KOPT-K1 (cell line): ENCODE data around the gene LAMC3.

Experiments used
- H3K27ac ChIP-seq: fragments of 200-600 bp; sonication (generic); 2 replicates; pipeline ENCODE4 v1.5.1; 2016; ENCODE audit warnings: antibody characterized with exemption, mild to moderate bottlenecking, low read depth, low read length; ENCODE audit not compliant: poor library complexity, severe bottlenecking
- H3K36me3 ChIP-seq: fragments of 200-600 bp; sonication (generic); 2 replicates; pipeline ENCODE4 v1.5.1; 2017; ENCODE audit warnings: antibody characterized with exemption, mild to moderate bottlenecking, low read length, moderate library complexity; ENCODE audit not compliant: insufficient read depth
- H3K9me3 ChIP-seq: fragments of 200-600 bp; sonication (generic); 2 replicates; pipeline ENCODE4 v1.5.1; 2017; ENCODE audit warnings: antibody characterized with exemption, low read length, mild to moderate bottlenecking; ENCODE audit not compliant: insufficient read depth, poor library complexity, severe bottlenecking

The LAMC3 gene

GRCh38 chr9:131008909-131009618, at the start of gene LAMC3:
Gene LAMC3, plus strand, starts transcription at chr9:131009174. Its CDS starts 41 bp downstream, at chr9:131009215.
- Histone ChIP-seq H3K36me3 (no peaks in the 10 kb centered on the region), H3K27ac (no peak within 1 kb of the TSS), H3K9me3 (no peaks in the 10 kb centered on the region)

- peaks cover 8% of the 10 kb centered on the region for H3K9me3 ChIP-seq
- H3K36me3 ChIP-seq = no peaks in the 10 kb centered on the region
- no peak overlapping the region for H3K27ac ChIP-seq
Observed at GRCh38 chr9:130959809-130960334, 49.1 kb upstream of the LAMC3 start.

DNA sequence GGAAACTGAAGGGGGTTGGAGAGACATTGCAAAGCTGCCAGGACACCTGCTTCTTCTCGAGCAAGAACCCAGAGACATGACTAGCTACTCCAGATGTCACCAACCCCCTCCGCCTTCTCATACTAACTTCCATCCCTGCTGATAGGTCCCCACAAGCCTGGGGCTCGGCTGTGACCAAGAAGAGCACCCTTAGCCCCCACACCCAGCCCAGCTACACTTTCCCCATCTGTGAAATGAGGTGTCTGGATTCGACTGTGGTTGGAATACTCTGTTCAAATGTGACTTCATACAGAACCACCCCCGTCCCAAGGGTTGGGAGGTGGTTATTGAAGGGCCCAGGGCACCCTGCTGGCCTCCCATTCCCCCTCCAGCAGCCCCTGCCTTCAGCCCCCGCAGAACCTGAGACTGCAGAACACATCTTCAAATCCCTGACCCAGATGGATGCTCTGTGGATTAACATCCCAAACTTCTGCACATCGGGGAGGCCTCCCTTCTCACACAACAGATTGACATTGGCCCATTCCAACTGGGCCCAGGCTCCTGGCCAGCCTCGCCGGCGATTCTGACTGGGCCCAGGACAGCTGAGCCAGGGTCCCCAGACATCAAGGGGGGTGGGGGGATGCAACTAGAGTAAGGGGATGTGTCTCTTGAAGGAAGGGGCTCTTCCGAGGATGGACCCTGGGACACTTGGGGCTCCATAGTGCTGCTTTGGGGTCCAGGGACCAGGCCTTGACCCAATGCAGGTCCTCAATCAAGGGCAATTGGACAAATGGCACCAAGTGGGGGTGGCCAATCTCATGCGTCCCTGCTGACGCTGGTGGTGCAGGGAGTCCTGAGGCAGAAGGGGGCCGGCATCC, 48.2 kb upstream of the LAMC3 start:
- Histone ChIP-seq H3K9me3 (peaks cover 8% of the 10 kb centered on the region), H3K36me3 (no peaks in the 10 kb centered on the region), H3K27ac (no peak overlapping the region)

DNA sequence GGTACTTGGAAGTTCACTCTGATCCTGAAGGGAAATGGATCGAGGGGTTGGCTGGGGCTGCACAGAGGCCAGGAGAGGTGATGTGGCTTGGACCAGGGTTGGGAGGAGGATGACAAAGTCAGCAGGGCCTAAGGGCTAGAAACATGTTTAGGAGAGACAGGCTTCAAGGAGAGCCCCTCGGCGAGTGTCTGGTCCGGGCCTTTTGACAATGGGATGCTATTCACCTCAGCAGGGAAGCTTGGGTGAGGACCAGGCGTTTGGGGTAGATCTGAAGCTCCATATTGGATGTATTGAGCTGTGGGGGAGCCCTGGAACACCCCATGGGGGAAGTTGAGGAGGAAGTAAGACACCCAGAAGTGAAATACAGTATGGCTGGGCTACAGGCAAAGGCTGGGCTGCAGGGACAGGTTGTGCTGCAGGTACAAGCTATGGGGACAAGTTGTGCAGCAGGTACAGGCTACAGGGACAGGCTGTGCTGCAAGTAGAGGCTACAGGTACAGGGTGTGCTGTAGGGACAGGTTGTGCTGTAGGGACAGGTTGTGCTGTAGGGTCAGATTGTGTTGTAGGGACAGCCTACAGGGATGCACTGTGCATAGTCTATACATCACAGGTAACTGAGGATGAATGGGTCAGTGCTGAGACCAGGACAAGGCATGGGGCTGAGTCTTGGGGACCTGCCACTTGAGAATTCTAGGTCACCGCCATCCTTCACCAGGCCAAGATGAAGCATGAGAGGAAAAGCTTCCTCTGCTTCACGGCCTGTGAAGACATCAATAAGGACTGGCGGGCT, 47.3 kb upstream of the LAMC3 start:
- no peak overlapping the region for H3K27ac ChIP-seq
- H3K36me3 ChIP-seq = no peaks in the 10 kb centered on the region

GRCh38 chr9:130962418-130963316, 46.3 kb upstream of the LAMC3 start:
- Histone ChIP-seq H3K9me3 (peaks cover 8% of the 10 kb centered on the region), H3K27ac (no peak overlapping the region), H3K36me3 (no peaks in the 10 kb centered on the region)

More for the DNA sequence above, 47.3 kb upstream of the LAMC3 start:
- peaks cover 8% of the 10 kb centered on the region for H3K9me3 ChIP-seq

DNA sequence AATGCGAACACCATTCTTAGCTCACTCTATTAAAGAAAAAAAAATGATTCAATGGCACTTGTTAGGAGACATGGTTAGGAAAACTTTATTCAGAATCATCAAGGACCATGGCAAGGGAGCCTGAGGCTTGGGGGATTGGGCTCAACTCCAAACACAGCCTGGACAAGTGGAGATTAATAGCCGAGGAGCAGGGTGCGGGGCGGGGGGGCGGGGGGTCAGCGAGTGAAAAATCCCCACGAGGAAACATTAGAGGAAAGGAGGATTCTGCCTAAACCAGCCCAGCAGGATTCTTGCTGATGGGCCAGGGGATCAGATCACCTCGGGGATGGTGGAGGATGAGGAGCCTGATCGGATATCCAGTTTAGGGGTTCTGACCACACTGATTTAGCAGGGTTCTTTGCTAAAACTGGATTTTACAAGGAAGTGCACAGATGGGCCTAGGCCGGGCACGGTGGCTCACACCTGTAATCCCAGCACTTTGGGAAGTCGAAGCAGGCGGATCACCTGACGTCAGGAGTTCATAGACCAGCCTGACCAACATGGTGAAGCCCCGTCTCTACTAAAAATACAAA, 45.6 kb upstream of the LAMC3 start:
- Histone ChIP-seq H3K36me3 (no peaks in the 10 kb centered on the region), H3K9me3 (peaks cover 8% of the 10 kb centered on the region), H3K27ac (no peak overlapping the region)

- H3K27ac ChIP-seq = no peak overlapping the region
Observed at GRCh38 chr9:130963916-130964315, 45.1 kb upstream of the LAMC3 start.

GRCh38 chr9:130965680-130966079, 43.3 kb upstream of the LAMC3 start:
- no peaks in the 10 kb centered on the region for H3K36me3 ChIP-seq
- H3K9me3 ChIP-seq = no peaks in the 10 kb centered on the region
- H3K27ac ChIP-seq = no peak overlapping the region

More at GRCh38 chr9:130963916-130964315, 45.1 kb upstream of the LAMC3 start:
- H3K9me3 ChIP-seq = peaks cover 3% of the 10 kb centered on the region
- H3K36me3 ChIP-seq = no peaks in the 10 kb centered on the region

DNA sequence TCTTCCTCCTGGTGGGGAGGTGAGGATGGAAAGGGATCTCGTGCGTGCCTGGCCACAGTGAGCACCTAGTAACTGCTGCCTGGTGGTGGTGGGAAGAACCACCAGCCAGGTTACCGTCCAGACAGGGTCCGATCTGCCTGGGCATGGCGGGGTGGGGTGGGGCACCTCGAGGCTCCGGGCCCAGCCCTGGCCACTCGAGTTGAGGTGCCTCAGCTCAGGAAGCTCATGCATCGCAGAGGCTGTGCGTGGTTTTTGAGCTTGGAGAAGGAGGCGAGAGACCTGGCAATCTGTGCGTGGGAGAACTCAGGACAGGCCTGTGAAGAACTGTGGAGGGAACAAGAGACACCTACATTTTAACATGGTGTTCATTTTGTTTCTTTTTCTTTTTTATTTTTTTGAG, 38.9 kb upstream of the LAMC3 start:
- Histone ChIP-seq H3K36me3 (no peaks in the 10 kb centered on the region), H3K27ac (no peak overlapping the region), H3K9me3 (no peaks in the 10 kb centered on the region)

DNA sequence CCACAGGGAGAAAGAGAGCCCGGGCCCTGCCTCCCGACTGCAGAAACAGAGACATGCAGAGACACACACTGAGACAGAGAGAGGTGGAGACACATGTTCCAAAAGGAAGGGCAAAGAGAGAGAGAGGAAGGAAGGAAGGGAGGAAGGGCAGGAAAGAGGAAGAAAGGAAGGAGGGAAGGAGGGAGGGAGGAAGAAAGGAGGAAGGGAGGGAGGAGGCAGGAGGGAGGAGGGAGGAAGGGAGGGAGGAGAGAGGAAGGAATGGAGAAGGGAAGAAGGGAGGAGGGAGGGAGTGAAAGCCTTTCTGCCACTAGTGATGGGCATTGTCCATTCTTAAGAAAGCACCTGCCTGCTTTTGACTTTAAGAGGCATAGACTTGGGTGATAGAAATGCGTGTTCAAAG, 38.1 kb upstream of the LAMC3 start:
- Histone ChIP-seq H3K36me3 (no peaks in the 10 kb centered on the region), H3K27ac (no peak overlapping the region), H3K9me3 (no peaks in the 10 kb centered on the region)

- Histone ChIP-seq H3K27ac (no peak overlapping the region), H3K36me3 (no peaks in the 10 kb centered on the region), H3K9me3 (no peaks in the 10 kb centered on the region)
Observed at GRCh38 chr9:130971294-130971849, 37.6 kb upstream of the LAMC3 start.

DNA sequence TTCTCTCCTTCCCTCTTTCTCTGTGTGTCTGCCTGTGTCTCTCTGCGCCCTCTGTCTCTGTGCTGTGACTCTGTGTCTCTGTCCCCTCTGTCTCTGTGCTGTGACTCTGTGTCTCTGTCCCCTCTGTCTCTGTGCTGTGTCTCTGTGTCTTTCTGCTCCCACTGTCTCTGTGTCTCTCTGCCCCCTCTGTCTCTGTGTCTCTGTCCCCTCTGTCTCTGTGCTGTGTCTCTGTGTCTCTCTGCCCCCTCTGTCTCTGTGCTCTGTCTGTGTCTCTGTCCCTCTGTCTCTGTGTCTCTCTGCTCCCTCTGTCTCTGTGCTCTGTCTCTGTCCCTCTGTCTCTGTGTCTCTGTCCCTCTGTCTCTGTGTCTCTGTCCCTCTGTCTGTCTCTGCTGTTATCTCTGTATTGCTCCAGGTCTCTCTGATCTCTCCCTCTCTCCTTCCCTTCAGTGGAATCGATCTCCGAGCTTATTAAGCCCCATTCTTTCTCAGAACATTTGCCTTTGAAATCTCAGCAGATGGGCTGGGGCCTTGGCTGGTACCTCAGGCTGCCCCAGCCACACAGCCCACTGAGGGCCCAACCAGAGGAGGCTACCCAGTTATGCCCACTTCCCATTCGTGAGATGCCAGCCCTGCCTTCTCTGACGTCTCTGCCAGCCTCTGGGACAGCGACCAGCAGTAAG, 36.6 kb upstream of the LAMC3 start:
- Histone ChIP-seq H3K36me3 (no peaks in the 10 kb centered on the region), H3K9me3 (no peaks in the 10 kb centered on the region), H3K27ac (no peak overlapping the region)

- H3K9me3 ChIP-seq = no peaks in the 10 kb centered on the region
- no peak overlapping the region for H3K27ac ChIP-seq
- no peaks in the 10 kb centered on the region for H3K36me3 ChIP-seq
Observed at GRCh38 chr9:130972957-130973685, 35.9 kb upstream of the LAMC3 start.
